Measurements from ENCODE around the gene DHX34.

DNA sequence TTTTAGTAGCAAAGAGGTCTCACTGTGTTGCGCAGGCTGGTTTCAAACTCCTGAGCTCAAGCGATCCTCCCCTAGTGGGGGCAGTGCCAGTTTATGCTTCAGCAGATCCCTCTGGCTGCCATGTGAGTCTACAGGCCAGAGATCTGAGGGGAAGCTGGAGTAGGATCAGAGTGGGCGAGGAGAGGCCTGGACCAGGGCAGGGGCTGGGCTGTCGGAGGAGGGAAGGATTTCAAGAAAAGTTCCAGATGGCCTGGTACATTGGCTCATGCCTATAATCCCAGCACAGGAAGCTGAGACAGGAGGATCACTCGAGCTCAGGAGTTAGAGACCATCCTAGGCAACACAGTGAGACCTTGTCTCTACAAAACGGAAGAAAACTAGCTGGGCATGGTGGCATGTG is 9.8 kb downstream of the DHX34 start:
- no peak for TF ChIP-seq CTCF (conservative IDR thresholded peaks at IDR 0.05 in 1 of 2, IDR thresholded peaks at IDR 0.05 in 1 of 2; ENCODE audit: low read depth in 1 of 2, low read length in 2 of 2)
- no peak for TF ChIP-seq EZH2 (IDR thresholded peaks at IDR 0.05; ENCODE audit: low read length, missing control alignments)

Measured in fibroblast of lung (primary cell).